Uterus (tissue), 2 donors: Measurements from ENCODE around the gene CDH13.

ENCODE experiments used
- CTCF ChIP-seq, 4 experiments: fragments of 200-600 bp in 2 of 4; fragments of 450-650 bp in 2 of 4; sonication (generic) in 2 of 4; IDR thresholded peaks; one replicate each; pipeline ENCODE4 v1.5.1; 2016 to 2019; ENCODE audit warnings: antibody characterized with exemption in 4 of 4, mild to moderate bottlenecking in 2 of 4, moderate library complexity in 1 of 4
- POLR2A ChIP-seq, 2 donors: fragments of 450-650 bp; IDR thresholded peaks; one replicate each; pipeline ENCODE4 v1.6.1; 2016; ENCODE audit warnings: antibody characterized with exemption in 2 of 2, mild to moderate bottlenecking in 1 of 2, moderate library complexity in 1 of 2

DNA sequence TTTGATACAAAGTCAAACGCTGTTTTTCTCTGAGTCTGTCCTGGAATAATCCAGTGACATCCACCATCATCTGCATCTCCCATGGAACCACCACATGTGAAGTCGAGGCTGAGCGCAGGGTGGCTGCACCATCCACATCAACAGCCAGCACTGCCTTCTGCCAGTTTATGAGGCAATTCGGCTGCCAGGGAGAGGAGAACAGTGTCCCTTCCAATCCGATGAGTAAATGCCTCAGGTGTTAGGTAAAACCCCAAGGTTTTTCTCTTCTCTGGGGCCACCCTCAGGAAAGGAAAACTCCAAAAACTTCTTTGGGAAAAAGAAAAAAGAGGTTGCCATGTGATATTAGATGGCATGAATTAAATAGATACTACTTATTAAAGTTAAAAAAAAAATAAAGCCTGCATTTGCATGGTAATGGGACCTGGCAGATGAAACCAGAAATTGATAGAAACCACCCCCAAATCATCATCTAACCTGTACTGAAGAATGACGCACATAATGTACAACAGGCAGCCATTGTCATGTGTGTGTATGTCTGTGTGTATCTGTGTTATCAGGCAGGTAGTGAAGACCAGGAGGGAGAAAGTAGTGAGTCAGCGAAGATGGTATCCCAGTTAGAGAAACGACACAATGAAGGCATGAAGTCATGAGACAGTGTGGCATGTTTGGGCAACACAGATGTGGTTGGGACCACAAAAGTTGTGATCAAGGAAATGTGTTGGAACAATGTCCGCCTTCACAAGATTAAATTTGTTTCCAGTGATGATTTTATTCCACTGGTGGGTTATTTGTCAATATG lies 478.7 kb downstream of the CDH13 start:
- TF ChIP-seq POLR2A (IDR thresholded peaks at IDR 0.05), result no peak
- no peak for TF ChIP-seq CTCF (IDR thresholded peaks at IDR 0.05)
